ENCODE results near the gene CDKN2D. TPM values are rescaled to one million over a fixed set of nuclear protein-coding genes. Genes with fewer than 3 reads are reported as not detected.
"Not testable (repeated sequence)": the region's sequence is repeated elsewhere in the genome, so short reads cannot be mapped to it uniquely, and the experiment has no call there.

CDKN2D gene
- total RNA-seq, 1 experiment from 2014 or later, result 2.3 TPM

- Histone ChIP-seq H3K4me1 (ENCODE audit: low read length) (peaks cover 6% of the 10 kb centered on the region), H3K9ac (ENCODE audit: low read length) (no peak overlapping the region), H3K27me3 (ENCODE audit: low read length) (no peaks in the 10 kb centered on the region), H3K9me2 (replicated peaks; ENCODE audit: insufficient read depth, low read length) (no peaks in the 10 kb centered on the region), H3K4me3 (ENCODE audit: low read length) (no peak overlapping the region), H3K79me2 (ENCODE audit: low read length) (no peaks in the 10 kb centered on the region), H4K20me1 (ENCODE audit: insufficient read depth, low read depth, low read length) (no peaks in the 10 kb centered on the region), H3K9me3 (ENCODE audit: low read length) (no peaks in the 10 kb centered on the region), H3K27ac (ENCODE audit: low read length) (no peak overlapping the region), H3K36me3 (ENCODE audit: insufficient read depth, low read length) (no peaks in the 10 kb centered on the region), H2AFZ (ENCODE audit: low read length) (no peak overlapping the region), H3K4me2 (ENCODE audit: low read depth, low read length, poor library complexity, severe bottlenecking) (no peak overlapping the region)
- DNase-seq, result no peak
These were observed 5.7 kb upstream of the CDKN2D start for GRCh38 chr19:10574462-10574861.

DNA sequence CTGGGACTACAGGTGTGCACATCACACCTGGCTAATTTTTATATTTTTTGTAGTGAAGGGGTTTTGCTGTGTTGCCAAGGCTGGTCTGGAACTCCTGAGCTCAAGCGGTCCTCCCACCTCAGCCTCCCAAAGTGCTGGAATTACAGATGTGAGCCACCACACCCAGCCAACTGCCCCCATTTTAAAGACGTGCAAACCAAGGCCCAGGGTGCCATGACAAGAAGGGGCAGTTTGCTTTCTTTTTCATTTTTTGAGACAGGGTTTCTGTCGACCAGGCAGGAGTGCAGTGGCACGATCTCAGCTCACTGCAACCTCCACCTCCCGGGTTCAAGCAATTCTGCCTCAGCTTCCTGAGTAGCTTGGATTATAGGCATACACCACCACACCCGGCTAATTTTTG lies 5.0 kb upstream of the CDKN2D start:
- H3K27ac ChIP-seq (ENCODE audit: low read length); H3K9ac ChIP-seq (ENCODE audit: low read length); H3K9me3 ChIP-seq (ENCODE audit: low read length); H3K4me2 ChIP-seq (ENCODE audit: low read depth, low read length, poor library complexity, severe bottlenecking); H3K27me3 ChIP-seq (ENCODE audit: low read length); H4K20me1 ChIP-seq (ENCODE audit: insufficient read depth, low read depth, low read length); H2AFZ ChIP-seq (ENCODE audit: low read length); H3K79me2 ChIP-seq (ENCODE audit: low read length); H3K9me2 ChIP-seq (replicated peaks; ENCODE audit: insufficient read depth, low read length); DNase-seq; H3K4me1 ChIP-seq (ENCODE audit: low read length); H3K4me3 ChIP-seq (ENCODE audit: low read length); H3K36me3 ChIP-seq (ENCODE audit: insufficient read depth, low read length): not testable (repeated sequence)

DNA sequence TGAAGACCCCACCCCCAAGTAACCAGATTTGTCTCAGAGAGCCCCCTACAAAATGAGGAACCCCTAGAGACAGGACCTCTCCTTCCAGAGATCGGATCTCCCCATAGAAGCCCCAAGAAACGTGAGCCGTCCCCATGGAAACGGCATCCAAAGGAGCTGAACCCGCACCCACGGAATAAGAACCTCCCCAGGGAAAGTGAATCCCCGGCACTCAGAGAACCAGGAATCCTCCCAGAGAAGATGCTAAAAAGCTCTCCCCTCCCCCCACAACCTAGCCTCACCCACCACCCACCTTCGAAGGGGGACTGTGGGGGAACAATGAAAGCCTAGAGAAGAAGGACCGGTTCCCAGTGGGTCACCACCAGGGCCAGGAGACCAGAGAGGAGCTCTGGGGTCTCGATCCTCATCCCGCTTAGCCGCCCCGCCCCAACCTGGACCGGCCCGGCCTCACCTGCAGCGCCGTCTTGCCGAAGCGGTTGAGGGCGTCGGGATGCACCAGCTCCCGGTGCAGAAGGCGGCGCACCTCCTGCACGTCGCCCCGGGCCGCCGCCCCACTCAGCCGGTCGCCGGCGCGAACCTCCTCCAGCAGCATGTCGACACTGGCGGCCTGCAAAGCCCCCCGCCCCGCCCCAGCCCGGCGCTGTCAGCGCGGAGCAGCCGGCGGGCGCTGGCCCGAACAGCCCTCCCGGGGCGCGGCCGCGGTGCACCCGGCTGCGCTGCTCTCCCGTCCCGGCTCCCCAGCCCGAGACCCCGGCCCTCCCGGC lies 535 bp downstream of the CDKN2D start:
- peaks cover 20% of the 10 kb centered on the region for H3K79me2 ChIP-seq (ENCODE audit: low read length)
- no peak overlapping the region for H2AFZ ChIP-seq (ENCODE audit: low read length)
- peak overlapping the region; percentile 97 for H3K4me2 ChIP-seq (ENCODE audit: low read depth, low read length, poor library complexity, severe bottlenecking)
- no peak overlapping the region for H3K27ac ChIP-seq (ENCODE audit: low read length)
- peak overlapping the region; percentile 70 for H3K9ac ChIP-seq (ENCODE audit: low read length)
- H3K4me1 ChIP-seq (ENCODE audit: low read length), result peaks cover 40% of the 10 kb centered on the region
- H3K9me3 ChIP-seq (ENCODE audit: low read length), result no peaks in the 10 kb centered on the region
- peaks cover 6% of the 10 kb centered on the region; the same call in 1 of the 2 replicates for H3K36me3 ChIP-seq (ENCODE audit: insufficient read depth, low read length)
- peak overlapping the region; percentile 75 for H3K4me3 ChIP-seq (ENCODE audit: low read length)
- DNase-seq, result peak; percentile 66
- no peaks in the 10 kb centered on the region for H3K27me3 ChIP-seq (ENCODE audit: low read length)
- H3K9me2 ChIP-seq (replicated peaks; ENCODE audit: insufficient read depth, low read length), result no peaks in the 10 kb centered on the region
- H4K20me1 ChIP-seq (ENCODE audit: insufficient read depth, low read depth, low read length), result no peaks in the 10 kb centered on the region

DNA sequence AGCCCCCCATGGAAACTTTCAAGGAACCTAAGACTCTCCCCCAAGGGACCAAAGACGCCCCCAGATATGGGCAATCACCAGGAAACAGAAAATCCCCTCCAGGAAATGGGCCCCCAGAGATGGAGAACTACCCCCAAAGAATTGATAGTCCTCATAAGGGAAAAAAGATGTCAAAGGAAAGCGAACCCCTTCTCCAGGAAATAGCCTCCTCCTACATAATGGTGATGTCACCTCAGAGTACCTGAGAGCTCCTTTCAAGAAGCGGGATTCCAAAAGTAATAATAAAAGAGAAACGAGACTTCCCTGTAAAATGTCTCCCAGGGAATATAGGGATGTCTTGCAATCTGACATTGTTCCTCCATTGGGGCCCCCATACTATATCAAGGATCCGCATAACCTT lies 1.1 kb downstream of the CDKN2D start:
- H3K9ac ChIP-seq (ENCODE audit: low read length), result peak overlapping the region; percentile 70

GRCh38 chr19:10566658-10567410 lies 1.9 kb downstream of the CDKN2D start:
- Histone ChIP-seq H3K9ac (ENCODE audit: low read length) (peak overlapping the region; percentile 71), H3K79me2 (ENCODE audit: low read length) (peaks cover 20% of the 10 kb centered on the region), H3K27me3 (ENCODE audit: low read length) (no peaks in the 10 kb centered on the region), H3K4me3 (ENCODE audit: low read length) (peak overlapping the region; percentile 99), H3K9me3 (ENCODE audit: low read length) (no peaks in the 10 kb centered on the region), H3K4me2 (ENCODE audit: low read depth, low read length, poor library complexity, severe bottlenecking) (peak overlapping the region; percentile 97), H3K27ac (ENCODE audit: low read length) (peak overlapping the region; percentile 54), H2AFZ (ENCODE audit: low read length) (peak overlapping the region; percentile 11; the same call in 1 of the 2 replicates), H3K36me3 (ENCODE audit: insufficient read depth, low read length) (peaks cover 11% of the 10 kb centered on the region), H4K20me1 (ENCODE audit: insufficient read depth, low read depth, low read length) (no peaks in the 10 kb centered on the region), H3K4me1 (ENCODE audit: low read length) (peaks cover 40% of the 10 kb centered on the region), H3K9me2 (replicated peaks; ENCODE audit: insufficient read depth, low read length) (no peaks in the 10 kb centered on the region)
- peak; percentile 70 for DNase-seq

More for the DNA sequence above, 1.1 kb downstream of the CDKN2D start:
- H3K27ac ChIP-seq (ENCODE audit: low read length), result no peak overlapping the region
- peak overlapping the region; percentile 97 for H3K4me2 ChIP-seq (ENCODE audit: low read depth, low read length, poor library complexity, severe bottlenecking)
- peaks cover 7% of the 10 kb centered on the region for H3K36me3 ChIP-seq (ENCODE audit: insufficient read depth, low read length)
- H3K27me3 ChIP-seq (ENCODE audit: low read length), result no peaks in the 10 kb centered on the region
- H3K9me3 ChIP-seq (ENCODE audit: low read length), result no peaks in the 10 kb centered on the region
- peaks cover 20% of the 10 kb centered on the region for H3K79me2 ChIP-seq (ENCODE audit: low read length)
- no peak overlapping the region for H2AFZ ChIP-seq (ENCODE audit: low read length)
- H4K20me1 ChIP-seq (ENCODE audit: insufficient read depth, low read depth, low read length), result no peaks in the 10 kb centered on the region
- peak overlapping the region; percentile 75 for H3K4me3 ChIP-seq (ENCODE audit: low read length)
- DNase-seq, result no peak
- peaks cover 40% of the 10 kb centered on the region for H3K4me1 ChIP-seq (ENCODE audit: low read length)
- no peaks in the 10 kb centered on the region for H3K9me2 ChIP-seq (replicated peaks; ENCODE audit: insufficient read depth, low read length)

- H3K79me2 ChIP-seq (ENCODE audit: low read length), result peaks cover 20% of the 10 kb centered on the region
- H3K27me3 ChIP-seq (ENCODE audit: low read length), result no peaks in the 10 kb centered on the region
- peak overlapping the region; percentile 97 for H3K4me2 ChIP-seq (ENCODE audit: low read depth, low read length, poor library complexity, severe bottlenecking)
- H3K9me2 ChIP-seq (replicated peaks; ENCODE audit: insufficient read depth, low read length), result no peaks in the 10 kb centered on the region
- H2AFZ ChIP-seq (ENCODE audit: low read length), result 0 out of 2 replicates have a peak overlapping the region, but pooled peaks have one; percentile 11
- no peaks in the 10 kb centered on the region; the same call in 1 of the 2 replicates for H4K20me1 ChIP-seq (ENCODE audit: insufficient read depth, low read depth, low read length)
- no peaks in the 10 kb centered on the region for H3K9me3 ChIP-seq (ENCODE audit: low read length)
- H3K36me3 ChIP-seq (ENCODE audit: insufficient read depth, low read length), result peaks cover 13% of the 10 kb centered on the region
- H3K27ac ChIP-seq (ENCODE audit: low read length), result peak overlapping the region; percentile 54
- peak overlapping the region; percentile 71 for H3K9ac ChIP-seq (ENCODE audit: low read length)
- H3K4me3 ChIP-seq (ENCODE audit: low read length), result peak overlapping the region; percentile 99
- no peak for DNase-seq
- peaks cover 40% of the 10 kb centered on the region for H3K4me1 ChIP-seq (ENCODE audit: low read length)
These were observed 2.4 kb downstream of the CDKN2D start for GRCh38 chr19:10566408-10566657.

GRCh38 chr19:10565567-10566407 lies 3.0 kb downstream of the CDKN2D start, which contains the start of gene KRI1:
Gene KRI1, minus strand, starts transcription at chr19:10566010. Its CDS starts 11 bp downstream, at chr19:10565999.
- Histone ChIP-seq H3K27me3 (ENCODE audit: low read length) (no peaks in the 10 kb centered on the region), H3K79me2 (ENCODE audit: low read length) (peaks cover 20% of the 10 kb centered on the region), H4K20me1 (ENCODE audit: insufficient read depth, low read depth, low read length) (no peaks in the 10 kb centered on the region; the same call in 1 of the 2 replicates), H3K9ac (ENCODE audit: low read length) (peak within 1 kb of the TSS; percentile 95), H3K4me2 (ENCODE audit: low read depth, low read length, poor library complexity, severe bottlenecking) (peak within 1 kb of the TSS; percentile 97), H3K9me3 (ENCODE audit: low read length) (no peaks in the 10 kb centered on the region), H3K9me2 (replicated peaks; ENCODE audit: insufficient read depth, low read length) (no peaks in the 10 kb centered on the region), H3K4me1 (ENCODE audit: low read length) (peaks cover 40% of the 10 kb centered on the region), H3K27ac (ENCODE audit: low read length) (peak within 1 kb of the TSS; percentile 73), H3K36me3 (ENCODE audit: insufficient read depth, low read length) (peaks cover 15% of the 10 kb centered on the region), H3K4me3 (ENCODE audit: low read length) (peak within 1 kb of the TSS; percentile 99), H2AFZ (ENCODE audit: low read length) (peak within 1 kb of the TSS; percentile 32; the same call in 1 of the 2 replicates)
- peak; percentile 99 for DNase-seq
